Stimulated activated CD4-positive, alpha-beta T cell treated with anti-CD3 and anti-CD28 coated beads, TNF-alpha, amount 100 ng/mL, for 48 hours (primary cell): ENCODE results near the gene CDC45.

Source experiments
- DNase-seq, 3 donors: peaks; one replicate each; pipeline ENCODE4 v3.0.0-alpha.2; 2020; ENCODE audit warnings: low read depth in 3 of 3

The CDC45 gene

DNA sequence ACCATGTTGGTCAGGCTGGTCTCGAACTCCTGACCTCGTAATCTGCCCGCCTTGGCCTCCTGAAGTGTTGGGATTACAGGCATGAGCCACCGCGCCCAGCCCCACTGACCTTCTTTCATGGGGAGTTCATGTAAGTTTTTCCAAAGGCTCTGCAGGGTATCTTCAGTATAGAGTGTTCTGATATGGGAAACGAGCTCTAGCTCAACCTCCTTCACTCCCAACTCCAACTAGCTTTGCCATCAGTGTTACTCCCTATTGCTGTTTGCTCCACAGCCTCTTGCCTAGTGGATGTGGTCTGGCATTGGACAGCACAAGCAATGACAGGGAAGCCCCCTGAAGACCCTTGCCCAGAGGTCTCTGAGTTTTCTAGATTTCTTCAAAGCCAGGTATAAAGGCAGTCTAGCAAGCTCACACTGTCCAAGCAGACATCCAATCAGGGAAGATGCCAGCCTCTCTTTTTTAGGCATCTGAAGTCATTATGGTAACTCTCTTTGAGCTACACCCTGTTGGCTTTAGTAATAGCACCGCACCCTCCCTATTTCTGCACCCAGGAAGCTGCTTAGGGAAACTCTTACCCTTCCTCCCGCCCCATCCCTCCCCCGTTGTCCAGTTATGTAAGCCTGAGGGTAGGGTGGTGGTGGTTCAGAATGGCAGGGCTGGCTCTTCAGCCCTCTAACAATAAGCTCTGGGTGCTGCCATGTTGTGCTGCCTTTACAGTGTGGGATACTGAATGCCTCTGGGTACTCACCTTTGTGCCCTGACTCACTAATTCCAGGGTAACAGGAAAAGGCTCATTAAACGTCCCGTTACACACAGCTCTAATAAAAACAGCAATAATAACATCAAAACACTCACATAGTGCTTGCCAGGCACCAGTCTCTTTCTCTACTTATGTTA lies 85.9 kb downstream of the CDC45 start:
- no peak for DNase-seq

DNA sequence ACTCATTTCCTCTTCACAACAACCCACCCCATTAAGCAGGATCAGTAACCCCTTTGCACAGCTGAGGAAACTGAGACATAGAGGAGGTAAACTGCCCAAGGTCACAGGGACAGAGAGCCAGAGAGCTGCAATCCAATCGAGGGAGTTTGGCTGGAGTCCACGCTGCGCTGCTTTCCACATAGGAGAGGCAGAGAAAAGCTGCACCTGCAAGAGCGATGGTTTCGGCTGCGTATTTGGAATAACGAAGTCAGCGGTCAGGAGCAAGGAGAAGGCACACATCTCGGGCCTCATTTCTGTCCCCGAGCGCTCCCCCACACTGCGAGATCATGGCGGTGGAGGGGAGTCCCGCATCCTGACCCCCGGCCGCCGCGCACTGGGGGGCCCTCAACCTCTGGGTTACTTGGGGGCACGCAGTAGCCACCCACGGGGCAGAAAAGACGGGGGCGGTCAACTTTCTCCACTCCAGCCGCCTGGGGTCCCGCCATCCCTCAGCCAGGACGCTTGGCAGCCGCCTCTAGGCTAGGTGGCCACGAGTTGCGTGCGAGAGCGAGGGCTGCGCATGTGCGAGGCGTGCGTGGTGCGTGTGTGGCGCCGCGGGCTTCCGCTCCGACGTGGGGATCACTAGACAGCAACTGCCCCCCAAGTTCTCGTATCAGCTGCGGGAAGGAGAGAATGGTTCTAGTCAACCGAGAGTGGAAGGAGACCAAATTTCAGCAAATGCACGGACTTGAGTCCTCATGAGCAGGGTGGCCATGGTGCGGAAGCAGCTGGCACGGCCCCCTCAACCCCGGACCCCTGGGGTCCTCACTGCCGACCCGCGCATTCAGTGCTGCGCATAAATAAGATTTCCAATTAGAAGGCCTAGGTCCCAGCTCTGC lies 86.8 kb downstream of the CDC45 start:
- no peak for DNase-seq

DNA sequence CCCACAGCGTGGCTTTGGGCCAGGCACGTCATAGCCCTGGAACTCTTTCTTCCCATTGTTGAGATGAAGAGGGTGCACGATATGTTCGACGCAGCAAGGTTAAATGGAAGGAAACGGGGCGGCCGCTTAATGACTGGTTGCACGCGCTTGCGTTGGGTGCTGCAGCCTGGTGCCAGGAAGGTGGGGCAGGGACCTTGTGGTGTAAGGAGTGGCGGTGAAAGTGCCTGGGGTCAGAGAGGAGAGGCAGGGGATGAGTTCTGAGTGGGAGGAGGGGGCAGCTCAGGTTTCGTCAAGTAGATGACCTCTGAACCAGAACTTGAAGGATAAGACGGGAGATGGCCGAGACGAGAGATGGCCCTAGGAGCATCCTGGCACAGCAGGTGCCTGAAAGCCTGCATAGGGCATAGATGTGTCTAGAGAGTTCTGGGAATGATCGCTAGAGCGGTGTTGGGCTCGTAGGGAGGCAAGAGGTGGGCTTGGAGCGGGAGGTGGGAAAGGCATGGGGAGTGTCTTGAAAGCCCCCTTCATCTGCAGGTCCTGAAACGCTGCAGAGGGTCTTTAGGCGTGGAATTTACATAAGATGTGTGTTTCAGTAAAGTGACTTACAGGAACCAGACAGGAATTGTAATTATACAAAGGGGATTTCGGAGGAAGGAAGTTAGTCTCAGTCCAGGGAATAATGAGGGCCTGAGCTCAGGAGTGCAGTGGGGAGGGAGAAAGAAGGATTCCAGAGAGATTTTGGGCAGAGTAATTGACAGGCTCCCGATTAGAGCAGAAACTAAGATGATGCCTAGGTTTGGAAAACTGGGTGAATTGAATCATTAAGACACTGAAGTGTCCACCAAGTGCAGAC lies 87.7 kb downstream of the CDC45 start:
- no peak for DNase-seq

DNA sequence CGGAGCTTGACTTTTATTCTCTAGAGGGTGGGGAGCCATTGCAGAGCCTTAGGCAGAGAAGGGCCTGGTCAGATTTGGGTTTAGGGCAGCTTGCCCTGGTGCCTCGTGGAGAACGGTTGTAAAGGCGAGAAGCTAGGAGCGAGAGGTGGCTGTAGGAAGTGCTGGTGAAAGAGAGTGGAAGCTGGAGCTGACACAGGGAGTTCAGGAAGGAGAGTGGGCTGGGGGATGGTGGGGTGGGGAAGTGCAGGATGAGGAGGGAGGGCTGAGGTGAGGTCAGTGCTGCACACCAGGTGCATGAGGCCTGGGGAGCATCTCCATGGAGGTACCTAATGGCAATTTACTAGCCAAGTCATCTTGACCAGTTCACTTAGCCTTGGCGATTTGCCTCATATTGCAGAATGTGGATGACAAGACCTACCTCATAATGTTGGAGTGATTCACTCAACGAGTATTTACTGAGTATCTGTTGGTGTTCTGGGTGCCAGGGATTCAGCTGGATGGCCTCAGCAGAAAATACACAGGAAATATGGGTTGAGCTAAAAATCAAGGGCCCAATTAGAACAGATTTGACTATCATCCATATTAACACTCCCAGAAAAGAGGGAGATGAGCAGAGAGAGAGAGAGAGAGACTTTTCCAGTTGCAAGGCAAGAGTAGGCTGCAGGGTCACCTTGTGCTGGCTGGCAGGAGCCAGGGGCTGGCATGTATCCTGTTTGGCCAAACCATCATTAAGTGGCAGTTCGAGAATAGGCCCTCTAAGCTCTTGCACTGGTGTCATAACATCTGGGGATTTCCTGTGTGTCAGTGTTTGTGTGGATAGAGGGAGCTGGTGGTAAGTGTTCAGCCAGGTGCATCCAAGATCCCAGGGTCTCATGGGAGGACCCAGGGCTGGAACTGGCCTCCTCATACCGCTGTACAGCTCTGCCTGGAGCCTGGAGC lies 88.9 kb downstream of the CDC45 start:
- DNase-seq, result no peak

DNA sequence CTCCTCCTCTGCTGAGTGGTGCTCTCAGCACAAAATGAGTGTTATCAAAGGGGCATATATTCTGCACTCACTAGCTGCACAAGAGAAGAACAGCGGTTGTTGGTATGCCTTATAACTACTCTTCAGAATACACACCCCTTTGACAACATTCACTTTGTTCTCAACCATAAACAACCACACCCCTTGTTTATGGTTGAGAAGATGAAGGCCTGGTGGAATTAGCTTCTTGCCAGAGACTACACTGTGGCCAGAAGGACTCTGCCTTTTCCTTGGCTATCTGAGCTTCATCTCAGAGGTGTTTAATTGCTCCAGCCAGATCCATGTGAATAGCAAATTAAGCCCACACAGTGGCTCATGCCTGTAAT lies 89.5 kb downstream of the CDC45 start:
- no peak for DNase-seq

DNA sequence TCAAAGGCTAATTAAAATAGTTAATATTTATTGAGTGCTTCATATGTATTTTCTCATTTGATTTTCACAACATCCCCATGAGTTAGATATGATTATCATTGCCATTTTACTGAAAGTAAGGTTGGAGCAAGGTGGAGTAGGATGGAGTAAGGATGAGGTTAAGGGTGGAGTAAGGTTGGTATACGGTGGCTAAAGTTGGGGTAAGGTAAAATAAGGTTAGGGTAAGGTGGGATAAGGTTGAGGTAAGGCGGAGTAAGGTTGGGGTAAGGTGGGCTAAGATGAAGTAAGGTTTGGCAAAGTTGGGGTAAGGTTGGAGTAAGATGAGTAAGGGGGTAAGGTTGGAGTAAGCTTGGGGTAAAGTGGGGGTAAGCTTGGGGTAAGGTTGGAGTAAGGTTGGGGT lies 90.3 kb downstream of the CDC45 start:
- no peak for DNase-seq
